DOHH2 (cell line): ENCODE measurements around the gene EDARADD.

Experiments
- EZH2phosphoT487 ChIP-seq: fragments of 200-600 bp; sonication (generic); IDR thresholded peaks from 2 replicates; pipeline ENCODE4 v1.6.1; 2017; ENCODE audit warnings: borderline replicate concordance, mild to moderate bottlenecking, antibody characterized with exemption, low read length, moderate library complexity, mixed read lengths
- TF ChIP-seq, protein P1 (sequence below): fragments of 200-600 bp; sonication (generic); IDR thresholded peaks from one replicate; pipeline ENCODE4 v1.5.1; 2014; ENCODE audit warnings: antibody characterized with exemption, mild to moderate bottlenecking, low read depth, low read length; ENCODE audit not compliant: poor library complexity, severe bottlenecking

DNA sequence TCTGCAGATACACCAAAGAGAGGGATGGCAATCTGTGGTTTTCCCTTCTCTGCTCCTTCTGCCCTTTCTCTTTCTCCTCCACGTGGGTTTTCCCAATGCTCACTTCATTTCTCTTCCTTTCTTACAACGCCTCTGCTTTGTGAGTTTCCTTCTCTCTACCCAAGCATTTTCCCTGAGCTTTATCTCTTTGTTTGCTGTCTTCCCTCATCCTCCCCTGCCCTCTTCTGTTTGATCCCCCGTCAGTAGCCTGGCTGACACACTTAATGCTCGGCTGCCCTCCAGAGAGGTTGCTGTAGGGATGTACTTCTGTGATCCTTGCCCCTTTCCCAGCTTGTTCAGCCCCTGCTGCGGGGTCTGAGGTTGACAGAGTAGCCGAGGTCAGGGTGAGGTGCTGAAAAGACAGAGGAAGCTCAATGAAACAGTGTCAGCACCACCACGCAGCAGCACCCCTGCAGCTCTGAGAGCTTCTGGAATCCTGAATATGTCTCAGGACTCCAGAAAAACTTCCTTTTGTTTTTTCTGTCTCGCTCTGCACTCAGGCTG lies 6.0 kb downstream of the EDARADD start:
- TF ChIP-seq, protein P1, sequence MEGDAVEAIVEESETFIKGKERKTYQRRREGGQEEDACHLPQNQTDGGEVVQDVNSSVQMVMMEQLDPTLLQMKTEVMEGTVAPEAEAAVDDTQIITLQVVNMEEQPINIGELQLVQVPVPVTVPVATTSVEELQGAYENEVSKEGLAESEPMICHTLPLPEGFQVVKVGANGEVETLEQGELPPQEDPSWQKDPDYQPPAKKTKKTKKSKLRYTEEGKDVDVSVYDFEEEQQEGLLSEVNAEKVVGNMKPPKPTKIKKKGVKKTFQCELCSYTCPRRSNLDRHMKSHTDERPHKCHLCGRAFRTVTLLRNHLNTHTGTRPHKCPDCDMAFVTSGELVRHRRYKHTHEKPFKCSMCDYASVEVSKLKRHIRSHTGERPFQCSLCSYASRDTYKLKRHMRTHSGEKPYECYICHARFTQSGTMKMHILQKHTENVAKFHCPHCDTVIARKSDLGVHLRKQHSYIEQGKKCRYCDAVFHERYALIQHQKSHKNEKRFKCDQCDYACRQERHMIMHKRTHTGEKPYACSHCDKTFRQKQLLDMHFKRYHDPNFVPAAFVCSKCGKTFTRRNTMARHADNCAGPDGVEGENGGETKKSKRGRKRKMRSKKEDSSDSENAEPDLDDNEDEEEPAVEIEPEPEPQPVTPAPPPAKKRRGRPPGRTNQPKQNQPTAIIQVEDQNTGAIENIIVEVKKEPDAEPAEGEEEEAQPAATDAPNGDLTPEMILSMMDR = no peak
- TF ChIP-seq EZH2phosphoT487 = no peak
